IPS-11a (cell line): ENCODE measurements around the gene STAT3.
A peak's percentile ranks its signal among the peaks of the same experiment; 100 is the strongest.
"Not testable (repeated sequence)": the region's sequence is repeated elsewhere in the genome, so short reads cannot be mapped to it uniquely, and the experiment has no call there.

Experiments used
- H3K4me3 ChIP-seq: one replicate; pipeline ENCODE4 v1.5.1; 2013; ENCODE audit warnings: low read depth, low read length, control low read depth

STAT3 gene

GRCh38 chr17:42303694-42304093, 84.5 kb downstream of the STAT3 start:
- H3K4me3 ChIP-seq: no peak overlapping the region

GRCh38 chr17:42301022-42301421, 87.2 kb downstream of the STAT3 start:
- H3K4me3 ChIP-seq: no peak overlapping the region

GRCh38 chr17:42299913-42300312, 88.3 kb downstream of the STAT3 start:
- H3K4me3 ChIP-seq: not testable (repeated sequence)

GRCh38 chr17:42299361-42299760, 88.9 kb downstream of the STAT3 start:
- not testable (repeated sequence) for H3K4me3 ChIP-seq

- H3K4me3 ChIP-seq: not testable (repeated sequence)
Observed at GRCh38 chr17:42297775-42298174, 90.5 kb downstream of the STAT3 start.

GRCh38 chr17:42296012-42296411, 92.2 kb downstream of the STAT3 start:
- H3K4me3 ChIP-seq: no peak overlapping the region

GRCh38 chr17:42294469-42295398, 93.5 kb downstream of the STAT3 start:
- H3K4me3 ChIP-seq: no peak overlapping the region

GRCh38 chr17:42291129-42291528, 97.1 kb downstream of the STAT3 start:
- no peak overlapping the region for H3K4me3 ChIP-seq

- no peak overlapping the region for H3K4me3 ChIP-seq
Observed at GRCh38 chr17:42290577-42290976, 97.7 kb downstream of the STAT3 start.

- no peak overlapping the region for H3K4me3 ChIP-seq
Observed at GRCh38 chr17:42289611-42290181, 98.5 kb downstream of the STAT3 start.

GRCh38 chr17:42288803-42289610, 99.2 kb downstream of the STAT3 start:
- peak overlapping the region; percentile 33 for H3K4me3 ChIP-seq

- peak within 1 kb of the TSS; percentile 33 for H3K4me3 ChIP-seq
Observed at GRCh38 chr17:42287977-42288802, 100.1 kb downstream of the STAT3 start, which contains the start of gene STAT5A. Gene STAT5A (plus strand): TSS chr17:42288498. CDS start chr17:42289412, 914 bp downstream.

GRCh38 chr17:42287305-42287976, 100.8 kb downstream of the STAT3 start:
- H3K4me3 ChIP-seq: no peak overlapping the region

GRCh38 chr17:42286411-42287221, 101.6 kb downstream of the STAT3 start:
- H3K4me3 ChIP-seq: no peak overlapping the region

GRCh38 chr17:42285346-42286050, 102.7 kb downstream of the STAT3 start:
- no peak overlapping the region for H3K4me3 ChIP-seq

GRCh38 chr17:42284566-42284965, 103.7 kb downstream of the STAT3 start:
- H3K4me3 ChIP-seq: no peak overlapping the region

- no peak overlapping the region for H3K4me3 ChIP-seq
Observed at GRCh38 chr17:42284024-42284369, 104.2 kb downstream of the STAT3 start.

- H3K4me3 ChIP-seq: no peak overlapping the region
Observed at GRCh38 chr17:42283241-42284023, 104.8 kb downstream of the STAT3 start.
